ENCODE measurements around the gene ZP1.

Gene ZP1

GRCh38 chr11:60858731-60859464 is 8.4 kb upstream of the ZP1 start:
- H3K4me3 ChIP-seq (ENCODE audit: low read length), result no peak overlapping the region
- TF ChIP-seq ZNF274 (IDR thresholded peaks at IDR 0.05; ENCODE audit: low read depth, low read length), result no peak

DNA sequence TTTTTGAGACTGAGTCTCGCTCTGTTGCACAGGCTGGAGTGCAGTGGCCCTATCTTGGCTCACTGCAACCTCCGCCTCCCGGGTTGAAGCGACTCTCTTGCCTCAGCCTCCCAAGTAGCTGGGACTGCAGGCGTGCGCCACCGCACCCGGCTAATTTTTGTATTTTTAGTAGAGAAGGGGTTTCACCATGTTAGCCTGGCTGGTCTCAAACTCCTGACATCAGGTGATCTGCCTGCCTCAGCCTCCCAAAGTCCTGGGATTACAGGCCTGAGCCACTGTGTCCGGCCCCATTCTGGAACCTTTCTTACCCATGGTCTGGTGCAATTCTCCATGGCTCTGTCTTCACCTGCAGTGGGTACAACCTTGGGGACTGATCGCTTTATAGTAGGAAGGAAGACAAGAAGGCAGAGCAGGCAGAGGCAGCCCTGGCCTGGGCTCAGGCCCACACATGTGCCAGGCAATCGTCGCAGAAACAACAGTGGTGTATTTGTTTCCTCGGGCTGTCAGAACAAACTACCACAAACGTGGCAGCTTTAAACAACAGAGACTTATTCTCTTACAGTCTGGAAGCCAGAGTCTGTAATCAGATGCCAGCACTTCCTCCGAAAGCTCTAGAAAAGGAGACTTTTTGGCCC is 7.6 kb upstream of the ZP1 start:
- TF ChIP-seq ZNF274 (IDR thresholded peaks at IDR 0.05; ENCODE audit: low read depth, low read length), result no peak

GRCh38 chr11:60860943-60861342 is 6.4 kb upstream of the ZP1 start:
- TF ChIP-seq ZNF274 (IDR thresholded peaks at IDR 0.05; ENCODE audit: low read depth, low read length), result no peak
- no peak overlapping the region for H3K4me3 ChIP-seq (ENCODE audit: low read length)

More for the DNA sequence above, 7.6 kb upstream of the ZP1 start:
- no peak overlapping the region for H3K4me3 ChIP-seq (ENCODE audit: low read length)

DNA sequence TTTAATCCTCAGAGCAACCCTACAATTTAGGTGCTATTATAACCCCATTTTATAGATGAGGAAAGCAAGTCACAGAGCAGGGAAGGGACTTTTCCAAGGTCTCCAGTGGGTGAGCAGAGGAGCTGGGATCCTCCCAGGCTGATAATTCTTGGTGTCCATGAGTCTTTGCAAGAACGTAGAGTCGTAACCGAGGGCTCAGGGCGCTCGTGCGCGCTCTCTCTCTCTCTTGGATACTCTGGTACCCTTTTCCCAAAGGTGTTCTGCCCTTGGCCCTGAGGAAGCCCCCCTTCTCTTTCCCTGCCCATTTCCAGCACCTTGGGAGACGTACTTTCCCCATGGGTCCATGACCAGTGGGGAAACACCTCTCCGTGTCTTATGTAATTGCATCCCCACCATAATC is 5.2 kb upstream of the ZP1 start:
- no peak overlapping the region for H3K4me3 ChIP-seq (ENCODE audit: low read length)
- TF ChIP-seq ZNF274 (IDR thresholded peaks at IDR 0.05; ENCODE audit: low read depth, low read length), result no peak

- no peak for TF ChIP-seq ZNF274 (IDR thresholded peaks at IDR 0.05; ENCODE audit: low read depth, low read length)
- H3K4me3 ChIP-seq (ENCODE audit: low read length), result no peak overlapping the region
These were observed 3.5 kb upstream of the ZP1 start for GRCh38 chr11:60863550-60864521.

- H3K4me3 ChIP-seq (ENCODE audit: low read length), result no peak overlapping the region
- no peak for TF ChIP-seq ZNF274 (IDR thresholded peaks at IDR 0.05; ENCODE audit: low read depth, low read length)
These were observed 2.4 kb upstream of the ZP1 start for GRCh38 chr11:60864856-60865513.

GRCh38 chr11:60867871-60868681 is 734 bp downstream of the ZP1 start:
- TF ChIP-seq ZNF274 (IDR thresholded peaks at IDR 0.05; ENCODE audit: low read depth, low read length), result no peak
- no peak overlapping the region for H3K4me3 ChIP-seq (ENCODE audit: low read length)

- TF ChIP-seq ZNF274 (IDR thresholded peaks at IDR 0.05; ENCODE audit: low read depth, low read length), result no peak
- no peak overlapping the region for H3K4me3 ChIP-seq (ENCODE audit: low read length)
These were observed 1.5 kb downstream of the ZP1 start for GRCh38 chr11:60868682-60869450.

DNA sequence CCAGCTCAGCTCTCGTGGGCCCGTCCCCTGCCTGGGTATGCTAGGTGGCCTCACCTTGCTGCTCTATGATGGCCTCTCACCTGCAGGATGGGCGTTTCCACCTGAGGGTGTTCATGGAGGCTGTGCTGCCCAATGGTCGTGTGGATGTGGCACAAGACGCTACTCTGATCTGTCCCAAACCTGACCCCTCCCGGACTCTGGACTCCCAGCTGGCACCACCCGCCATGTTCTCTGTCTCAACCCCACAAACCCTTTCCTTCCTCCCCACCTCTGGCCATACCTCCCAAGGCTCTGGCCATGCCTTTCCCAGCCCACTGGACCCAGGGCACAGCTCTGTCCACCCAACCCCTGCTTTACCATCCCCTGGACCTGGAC is 2.1 kb downstream of the ZP1 start:
- TF ChIP-seq ZNF274 (IDR thresholded peaks at IDR 0.05; ENCODE audit: low read depth, low read length), result no peak
- no peak overlapping the region for H3K4me3 ChIP-seq (ENCODE audit: low read length)

- no peak for TF ChIP-seq ZNF274 (IDR thresholded peaks at IDR 0.05; ENCODE audit: low read depth, low read length)
- no peak overlapping the region for H3K4me3 ChIP-seq (ENCODE audit: low read length)
These were observed 2.9 kb downstream of the ZP1 start for GRCh38 chr11:60870276-60870675.

- H3K4me3 ChIP-seq (ENCODE audit: low read length), result no peak overlapping the region
- no peak for TF ChIP-seq ZNF274 (IDR thresholded peaks at IDR 0.05; ENCODE audit: low read depth, low read length)
These were observed 3.5 kb downstream of the ZP1 start for GRCh38 chr11:60870733-60871377.

- H3K4me3 ChIP-seq (ENCODE audit: low read length), result no peak overlapping the region
These were observed 4.2 kb downstream of the ZP1 start for GRCh38 chr11:60871378-60872061.

More at GRCh38 chr11:60871378-60872061, 4.2 kb downstream of the ZP1 start:
- TF ChIP-seq ZNF274 (IDR thresholded peaks at IDR 0.05; ENCODE audit: low read depth, low read length), result no peak

Measured in GM08714 (cell line).